GM12873 (cell line): ENCODE results near the gene HNRNPC.

Experiments
- TF ChIP-seq, protein P1 (sequence below): IDR thresholded peaks from 2 replicates; pipeline ENCODE4 v1.5.1; 2012; ENCODE audit warnings: low read depth, mild to moderate bottlenecking, moderate library complexity, low read length, control low read depth; ENCODE audit not compliant: insufficient read depth; ENCODE audit errors: missing control alignments

HNRNPC gene

DNA sequence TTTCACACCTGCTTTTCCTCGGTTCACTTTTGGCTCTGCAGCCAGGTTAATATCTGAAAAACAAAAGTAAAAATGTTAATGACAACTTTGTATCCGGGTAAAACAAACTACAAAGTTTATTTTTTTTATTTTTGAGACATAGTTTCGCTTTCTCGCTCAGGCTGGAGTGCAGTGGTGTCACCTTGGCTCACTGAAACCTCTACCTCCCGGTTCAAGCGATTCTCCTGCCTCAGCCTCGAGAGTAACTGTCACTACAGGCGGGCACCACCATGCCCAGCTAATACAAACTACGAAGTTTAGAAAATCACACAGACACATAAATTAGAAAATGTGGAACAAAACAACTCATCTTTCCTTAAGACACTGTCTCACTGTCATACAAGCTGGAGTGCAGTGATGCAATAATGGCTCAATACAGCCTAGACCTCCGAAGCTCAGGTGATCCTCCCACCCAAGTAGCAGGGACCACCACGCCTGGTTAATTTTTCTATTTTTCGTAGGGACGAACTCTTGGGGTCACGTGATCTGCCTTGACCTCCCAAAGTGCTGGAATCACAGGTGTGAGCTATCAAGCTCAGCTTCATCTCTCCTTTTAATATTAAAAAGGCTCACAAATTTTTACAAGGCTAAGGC is 38.1 kb downstream of the HNRNPC start:
- TF ChIP-seq, protein P1, sequence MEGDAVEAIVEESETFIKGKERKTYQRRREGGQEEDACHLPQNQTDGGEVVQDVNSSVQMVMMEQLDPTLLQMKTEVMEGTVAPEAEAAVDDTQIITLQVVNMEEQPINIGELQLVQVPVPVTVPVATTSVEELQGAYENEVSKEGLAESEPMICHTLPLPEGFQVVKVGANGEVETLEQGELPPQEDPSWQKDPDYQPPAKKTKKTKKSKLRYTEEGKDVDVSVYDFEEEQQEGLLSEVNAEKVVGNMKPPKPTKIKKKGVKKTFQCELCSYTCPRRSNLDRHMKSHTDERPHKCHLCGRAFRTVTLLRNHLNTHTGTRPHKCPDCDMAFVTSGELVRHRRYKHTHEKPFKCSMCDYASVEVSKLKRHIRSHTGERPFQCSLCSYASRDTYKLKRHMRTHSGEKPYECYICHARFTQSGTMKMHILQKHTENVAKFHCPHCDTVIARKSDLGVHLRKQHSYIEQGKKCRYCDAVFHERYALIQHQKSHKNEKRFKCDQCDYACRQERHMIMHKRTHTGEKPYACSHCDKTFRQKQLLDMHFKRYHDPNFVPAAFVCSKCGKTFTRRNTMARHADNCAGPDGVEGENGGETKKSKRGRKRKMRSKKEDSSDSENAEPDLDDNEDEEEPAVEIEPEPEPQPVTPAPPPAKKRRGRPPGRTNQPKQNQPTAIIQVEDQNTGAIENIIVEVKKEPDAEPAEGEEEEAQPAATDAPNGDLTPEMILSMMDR, result no peak

GRCh38 chr14:21229821-21230220 is 39.4 kb downstream of the HNRNPC start:
- TF ChIP-seq, protein P1, result no peak

DNA sequence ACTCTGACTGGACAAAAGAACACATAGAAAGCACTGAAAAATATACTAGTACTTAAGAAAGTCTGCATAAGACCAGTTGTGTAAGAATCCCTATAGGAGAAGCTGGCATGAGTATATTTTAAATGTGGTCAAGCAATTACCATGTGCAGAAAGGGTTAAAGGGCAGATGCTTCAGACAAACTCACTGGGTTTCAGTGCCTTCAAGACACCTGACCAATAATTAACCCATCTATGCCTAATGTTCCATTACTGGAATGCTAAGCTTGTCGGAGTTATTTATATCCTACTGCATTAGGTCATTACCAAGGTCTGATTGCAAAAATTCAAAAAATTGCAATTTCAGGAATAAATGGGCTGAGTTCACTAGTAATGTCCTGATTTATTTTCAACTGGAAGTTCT is 41.3 kb downstream of the HNRNPC start:
- TF ChIP-seq, protein P1, result no peak

DNA sequence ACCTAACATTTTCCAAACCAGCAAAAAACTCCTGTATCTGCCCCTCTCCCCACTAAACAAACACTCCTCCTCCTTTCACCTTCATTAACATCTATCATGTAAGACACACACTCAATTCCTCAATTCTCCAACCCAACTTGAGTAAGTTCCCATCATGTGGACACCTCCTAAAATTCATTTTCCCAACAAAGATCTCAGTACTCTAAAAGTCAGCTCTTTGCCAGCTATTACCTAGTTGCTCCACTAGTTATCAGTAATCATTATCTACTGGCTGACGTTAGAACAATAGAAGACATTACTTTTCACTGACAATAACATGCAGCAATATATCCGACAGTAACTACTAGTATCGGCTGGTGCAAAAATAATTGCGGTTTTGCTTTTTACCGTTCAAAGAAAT is 42.1 kb downstream of the HNRNPC start:
- TF ChIP-seq, protein P1, result no peak

- TF ChIP-seq, protein P1, result no peak
Measured at GRCh38 chr14:21226467-21226866, 42.8 kb downstream of the HNRNPC start.

GRCh38 chr14:21220874-21221477 is 48.3 kb downstream of the HNRNPC start:
- TF ChIP-seq, protein P1, result no peak

- TF ChIP-seq, protein P1, result no peak
Measured at GRCh38 chr14:21219561-21220111, 49.6 kb downstream of the HNRNPC start.
